B cell (primary cell): Measurements from ENCODE around the gene SURF6. TPM values are rescaled to one million over a fixed set of nuclear protein-coding genes. Genes with fewer than 3 reads are reported as not detected.

Experiments used
- ATAC-seq: fragments of 200-7000 bp; cut with Tn5 transposase; one replicate; pipeline ENCODE4 v1.10.0; 2021; ENCODE audit warnings: low read depth, mild to moderate bottlenecking, moderate number of reproducible peaks, moderate library complexity
- CTCF ChIA-PET: fragments of 350-600 bp; sonication (Branson Sonifier 250); formaldehyde crosslinking; loops from one replicate; lab custom pipeline; 2021; ENCODE audit warnings: antibody characterized with exemption, inconsistent platforms; lab: Charles Lee
- POLR2A ChIA-PET: fragments of 350-600 bp; sonication (Branson Sonifier 250); formaldehyde crosslinking; loops from one replicate; lab custom pipeline; 2021; ENCODE audit warnings: antibody characterized with exemption; lab: Charles Lee
- DNase-seq: peaks from one replicate; pipeline ENCODE4 v3.0.0; 2013
- H2AFZ ChIP-seq: 2 replicates; pipeline ENCODE4 v1.6.1; 2012; ENCODE audit warnings: mild to moderate bottlenecking, low read depth, low read length; ENCODE audit not compliant: insufficient read depth, poor library complexity, severe bottlenecking
- H3K27ac ChIP-seq, 2 donors: 1 replicate in 1 of 2; 2 replicates in 1 of 2; pipeline ENCODE4 v1.5.1; 2012 to 2013; ENCODE audit warnings: low read length in 2 of 2, mild to moderate bottlenecking in 2 of 2, moderate library complexity in 1 of 2
- H3K27me3 ChIP-seq, 4 experiments: fragments of 200-600 bp in 1 of 4; sonication (generic) in 1 of 4; replicated peaks in 1 of 4; 1 replicate in 2 of 4; 2 replicates in 2 of 4; pipeline versions ENCODE4 v1.6.1 to v1.7.0; 2013 to 2016; ENCODE audit warnings: low read length in 3 of 4, mild to moderate bottlenecking in 2 of 4, mixed read lengths in 1 of 4, moderate library complexity in 1 of 4; ENCODE audit not compliant: insufficient read depth in 4 of 4, control insufficient read depth in 3 of 4; ENCODE audit errors: control extremely low read depth in 1 of 4
- H3K36me3 ChIP-seq, 2 experiments: replicated peaks in 1 of 2; 1 replicate in 1 of 2; 2 replicates in 1 of 2; pipeline versions ENCODE4 v1.6.1 to v1.7.1; 2013; ENCODE audit warnings: low read length in 1 of 2; ENCODE audit not compliant: insufficient read depth in 2 of 2, control insufficient read depth in 1 of 2; ENCODE audit errors: control extremely low read depth in 1 of 2, extremely low read depth in 1 of 2
- H3K4me1 ChIP-seq, 2 donors: fragments of 200-600 bp in 1 of 2; sonication (generic) in 1 of 2; 1 replicate in 1 of 2; 2 replicates in 1 of 2; pipeline versions ENCODE4 v1.5.1 to v1.6.1; 2013 to 2017; ENCODE audit warnings: low read length in 2 of 2; ENCODE audit not compliant: control insufficient read depth in 2 of 2, insufficient read depth in 2 of 2
- H3K4me2 ChIP-seq: replicated peaks from 2 replicates; pipeline ENCODE3; 2012; ENCODE audit warnings: mild to moderate bottlenecking, low read depth, low read length; ENCODE audit not compliant: poor library complexity, severe bottlenecking
- H3K4me3 ChIP-seq, 5 experiments: fragments of 200-600 bp in 1 of 5; sonication (generic) in 1 of 5; 1 replicate in 3 of 5; 2 replicates in 2 of 5; pipeline versions ENCODE4 v1.5.1 to v1.7.0; 2011 to 2016; ENCODE audit warnings: low read length in 4 of 5, mild to moderate bottlenecking in 4 of 5, low read depth in 2 of 5, control low read depth in 1 of 5, moderate library complexity in 1 of 5; ENCODE audit not compliant: insufficient read depth in 1 of 5; ENCODE audit errors: control extremely low read depth in 1 of 5, extremely low read depth in 1 of 5
- H3K79me2 ChIP-seq: fragments of 200-600 bp; sonication (generic); one replicate; pipeline ENCODE4 v1.6.0; 2016; ENCODE audit warnings: low read length; ENCODE audit not compliant: control insufficient read depth, insufficient read depth
- H3K9ac ChIP-seq: fragments of 200-600 bp; sonication (generic); 2 replicates; pipeline ENCODE4 v1.6.1; 2017; ENCODE audit warnings: mild to moderate bottlenecking, low read length, moderate library complexity
- H3K9me3 ChIP-seq, 3 donors: one replicate each; pipeline versions ENCODE4 v1.6.1 to v1.7.1; 2013; ENCODE audit warnings: low read length in 2 of 3; ENCODE audit not compliant: control insufficient read depth in 2 of 3, insufficient read depth in 1 of 3; ENCODE audit errors: control extremely low read depth in 1 of 3
- H4K20me1 ChIP-seq: 2 replicates; pipeline ENCODE4 v1.6.0; 2012; ENCODE audit warnings: mild to moderate bottlenecking, low read length; ENCODE audit not compliant: insufficient read depth, control insufficient read depth, poor library complexity, severe bottlenecking
- H3K27ac Mint-ChIP-seq: one replicate; pipeline ENCODE4 v1.8.0; 2021; ENCODE audit warnings: mixed read lengths
- H3K27me3 Mint-ChIP-seq: one replicate; pipeline ENCODE4 v1.8.0; 2021; ENCODE audit warnings: mixed read lengths
- H3K4me1 Mint-ChIP-seq: one replicate; pipeline ENCODE4 v1.8.0; 2021; ENCODE audit warnings: mixed read lengths
- H3K4me3 Mint-ChIP-seq: one replicate; pipeline ENCODE4 v1.8.0; 2021; ENCODE audit warnings: mixed read lengths
- H3K9me3 Mint-ChIP-seq: one replicate; pipeline ENCODE4 v1.8.0; 2022; ENCODE audit warnings: mixed read lengths; ENCODE audit not compliant: insufficient read depth
- CTCF ChIP-seq: fragments of 200-600 bp; IDR thresholded peaks from one replicate; pipeline ENCODE4 v1.8.0; 2022; ENCODE audit warnings: antibody characterized with exemption, mild to moderate bottlenecking
- EZH2 ChIP-seq: IDR thresholded peaks from 2 replicates; pipeline ENCODE4 v1.6.1; 2012; ENCODE audit warnings: borderline replicate concordance, low read depth, mild to moderate bottlenecking, moderate library complexity, low read length; ENCODE audit not compliant: insufficient read depth, poor library complexity, severe bottlenecking
- WGBS: methylation state at CpG from one replicate; pipeline ENCODE4 v1.1.5; 2013; ENCODE audit warnings: missing lambda C conversion rate; ENCODE audit not compliant: insufficient coverage; 5-methylcytosine and 5-hydroxymethylcytosine counted together
- intact Hi-C: fragments of 100-400 bp; cut with micrococcal nuclease; formaldehyde crosslinking; loops from one replicate; pipeline ENCODE4 v1.10.0; 2022
- polyA plus RNA-seq: library from polyadenylated mRNA; depleted of rRNA; stranded (reverse); fragments of >200 nt; gene quantifications from 2 replicates; pipeline ENCODE4 v1.2.3, GENCODE V29; 2012
- total RNA-seq, 2 donors: library from RNA; stranded (reverse); fragments of 120-200 nt in 1 of 2; gene quantifications; 1 replicate in 1 of 2; 2 replicates in 1 of 2; pipeline versions ENCODE4 v1.2.3 to v1.2.4, GENCODE V29; 2013 to 2022

SURF6 gene
- total and polyA plus RNA-seq, 2 donors (not counting 1 experiment from before 2014, with no cell fraction given), result 14.7 to 25.9 TPM

- peak overlapping the region; percentile 93 for H3K9ac ChIP-seq
- H3K27ac ChIP-seq, result no peak overlapping the region
- H3K9me3 Mint-ChIP-seq, result no peaks in the 10 kb centered on the region
- H3K4me3 Mint-ChIP-seq, result peak overlapping the region; percentile 97
- H3K27me3 ChIP-seq, result no peaks in the 10 kb centered on the region
- peaks cover 47% of the 10 kb centered on the region for H4K20me1 ChIP-seq
- ATAC-seq (no peak), DNase-seq (no peak)
- H3K9me3 ChIP-seq, result peaks cover 0 to 5% (median 0%) of the 10 kb centered on the region in 3 donors
- peak overlapping the region; percentile 67 for H3K27ac Mint-ChIP-seq
- no peak overlapping the region for H2AFZ ChIP-seq
- TF ChIP-seq EZH2, result no peak
- TF ChIP-seq CTCF, result no peak
- intact Hi-C loops, result loop anchor here (5.0 to 10.0 kb wide), 2 partner anchors 127 to 165 kb away; partner anchors contain the start of gene SLC2A6
- CTCF ChIA-PET, result interaction anchor here (0.7 to 1.4 kb wide), 3 partner anchors 15 to 200 kb away, joined by 3 to 5 read pairs (median 3); no protein-coding TSS in a partner anchor
- H3K4me1 Mint-ChIP-seq, result peaks cover 40% of the 10 kb centered on the region
- peaks cover 54% of the 10 kb centered on the region for H3K79me2 ChIP-seq
- peaks cover 21 to 29% of the 10 kb centered on the region in 2 donors for H3K4me1 ChIP-seq
- no peak overlapping the region for H3K4me2 ChIP-seq
- H3K4me3 ChIP-seq, result no peak overlapping the region
- H3K36me3 ChIP-seq, result peaks cover 0 to 54% of the 10 kb centered on the region in 2 experiments
- no peaks in the 10 kb centered on the region for H3K27me3 Mint-ChIP-seq
- POLR2A ChIA-PET, result no interaction called here
- WGBS, result 90% methylated on average over 15 of the region's 15 CpGs
Measured at GRCh38 chr9:133349965-133350616, 14.1 kb upstream of the SURF6 start.
